A673 (cell line): ENCODE results near the gene PSMC6.

Experiments used
- CTCF ChIP-seq: fragments of 300-800, 200-600 bp; sonication (generic); conservative IDR thresholded peaks from 2 replicates; pipeline ENCODE4 v1.5.1; 2017; ENCODE audit warnings: low read depth, mild to moderate bottlenecking, antibody characterized with exemption, low read length, moderate library complexity, mixed read lengths
- EZH2 ChIP-seq: fragments of 200-600 bp; sonication (generic); IDR thresholded peaks from 2 replicates; pipeline ENCODE4 v1.6.1; 2017; ENCODE audit warnings: borderline replicate concordance, low read depth, mild to moderate bottlenecking, mixed read lengths, antibody characterized with exemption, low read length; ENCODE audit not compliant: poor library complexity, severe bottlenecking

DNA sequence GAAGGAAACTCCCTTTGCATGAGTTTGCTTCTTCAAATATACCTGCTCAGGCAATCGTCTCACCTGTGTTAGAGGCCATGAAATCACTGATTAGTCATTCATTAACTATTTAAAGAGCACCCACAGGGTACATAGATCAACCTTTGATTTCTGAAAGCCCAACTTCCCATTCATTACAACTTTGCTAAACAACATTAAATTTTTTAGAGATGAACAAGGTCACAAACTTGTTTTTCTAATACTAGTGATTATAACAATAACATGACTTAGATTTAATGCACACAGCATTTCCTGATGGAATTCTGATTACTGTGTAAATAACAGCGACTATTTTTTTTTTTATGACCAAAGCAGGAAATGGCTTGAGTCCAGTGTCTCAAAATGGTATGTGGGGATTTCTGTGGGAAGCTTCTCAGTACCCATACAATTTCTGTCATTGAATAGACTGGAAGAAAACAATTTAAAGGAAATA, 6.3 kb upstream of the PSMC6 start:
- TF ChIP-seq EZH2 (no peak), CTCF (no peak)
